Nephron progenitor cell (in vitro differentiated cells): ENCODE data around the gene TTC12.

Experiments
- DNase-seq: peaks from one replicate; pipeline ENCODE4 v3.0.0; 2021
- H3K27ac Mint-ChIP-seq: 2 replicates; pipeline ENCODE4 v1.8.0; 2021; ENCODE audit warnings: mild to moderate bottlenecking, moderate library complexity, mixed read lengths
- H3K27me3 Mint-ChIP-seq: 2 replicates; pipeline ENCODE4 v1.8.0; 2021; ENCODE audit warnings: mild to moderate bottlenecking, low read depth, mixed read lengths; ENCODE audit not compliant: poor library complexity
- H3K36me3 Mint-ChIP-seq: 2 replicates; pipeline ENCODE4 v1.8.0; 2021; ENCODE audit warnings: low read depth, mixed read lengths
- H3K4me1 Mint-ChIP-seq: 2 replicates; pipeline ENCODE4 v1.8.0; 2021; ENCODE audit warnings: mixed read lengths
- H3K4me3 Mint-ChIP-seq: 2 replicates; pipeline ENCODE4 v1.8.0; 2021; ENCODE audit warnings: mild to moderate bottlenecking, moderate library complexity, mixed read lengths
- H3K9me3 Mint-ChIP-seq: 2 replicates; pipeline ENCODE4 v1.8.0; 2021; ENCODE audit warnings: mild to moderate bottlenecking, moderate library complexity, mixed read lengths
- TF ChIP-seq, protein P1 (sequence below): fragments of 200-600 bp; sonication (generic); IDR thresholded peaks from 2 replicates; pipeline ENCODE4 v1.5.0; 2021; ENCODE audit warnings: antibody characterized with exemption

TTC12 gene

DNA sequence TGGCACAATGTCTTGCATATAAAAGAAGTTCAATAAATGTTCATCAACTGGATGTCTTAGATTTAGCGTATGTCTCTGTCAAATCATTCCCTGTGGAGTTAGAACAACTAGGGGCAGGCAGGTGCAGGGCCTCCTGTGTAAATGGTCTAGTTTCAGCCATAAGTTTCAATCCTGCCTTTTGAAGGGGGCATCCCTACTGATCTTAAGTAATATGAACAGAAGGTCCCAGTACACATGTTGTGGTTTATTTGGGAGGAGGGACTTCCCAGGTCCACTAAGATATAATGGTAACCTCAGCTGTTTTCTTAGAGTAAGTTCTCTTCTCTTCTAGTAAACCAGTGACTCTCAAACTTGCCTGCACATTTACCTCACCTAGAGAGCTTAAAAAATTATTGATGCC, 19.8 kb downstream of the TTC12 start:
- Mint-ChIP-seq H3K4me1 (peaks cover 32% of the 10 kb centered on the region), H3K9me3 (no peaks in the 10 kb centered on the region), H3K4me3 (no peak overlapping the region), H3K36me3 (peaks cover 51% of the 10 kb centered on the region), H3K27me3 (peaks cover 5% of the 10 kb centered on the region), H3K27ac (no peak overlapping the region)
- no peak for DNase-seq
- TF ChIP-seq, protein P1, sequence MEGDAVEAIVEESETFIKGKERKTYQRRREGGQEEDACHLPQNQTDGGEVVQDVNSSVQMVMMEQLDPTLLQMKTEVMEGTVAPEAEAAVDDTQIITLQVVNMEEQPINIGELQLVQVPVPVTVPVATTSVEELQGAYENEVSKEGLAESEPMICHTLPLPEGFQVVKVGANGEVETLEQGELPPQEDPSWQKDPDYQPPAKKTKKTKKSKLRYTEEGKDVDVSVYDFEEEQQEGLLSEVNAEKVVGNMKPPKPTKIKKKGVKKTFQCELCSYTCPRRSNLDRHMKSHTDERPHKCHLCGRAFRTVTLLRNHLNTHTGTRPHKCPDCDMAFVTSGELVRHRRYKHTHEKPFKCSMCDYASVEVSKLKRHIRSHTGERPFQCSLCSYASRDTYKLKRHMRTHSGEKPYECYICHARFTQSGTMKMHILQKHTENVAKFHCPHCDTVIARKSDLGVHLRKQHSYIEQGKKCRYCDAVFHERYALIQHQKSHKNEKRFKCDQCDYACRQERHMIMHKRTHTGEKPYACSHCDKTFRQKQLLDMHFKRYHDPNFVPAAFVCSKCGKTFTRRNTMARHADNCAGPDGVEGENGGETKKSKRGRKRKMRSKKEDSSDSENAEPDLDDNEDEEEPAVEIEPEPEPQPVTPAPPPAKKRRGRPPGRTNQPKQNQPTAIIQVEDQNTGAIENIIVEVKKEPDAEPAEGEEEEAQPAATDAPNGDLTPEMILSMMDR: no peak

DNA sequence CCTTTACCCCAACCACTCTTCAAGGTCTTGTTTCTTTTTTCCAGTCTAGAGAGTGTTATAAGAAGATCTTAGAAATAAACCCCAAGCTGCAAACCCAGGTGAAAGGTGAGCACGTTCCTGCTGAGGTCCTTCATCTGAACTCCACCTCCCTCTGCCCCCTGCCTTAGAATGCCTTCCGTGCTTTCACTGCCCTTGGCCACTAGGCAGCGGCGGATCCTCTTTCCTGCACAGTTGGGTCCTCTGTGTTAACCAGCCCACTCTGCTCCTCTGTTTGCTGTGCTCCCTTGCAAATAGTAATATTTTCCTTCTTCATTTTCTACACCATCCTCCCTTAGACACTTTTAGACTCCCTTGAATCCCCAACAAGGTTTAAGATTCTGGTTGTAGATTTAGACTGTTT, 24.3 kb downstream of the TTC12 start:
- no peaks in the 10 kb centered on the region for H3K4me1 Mint-ChIP-seq
- H3K27ac Mint-ChIP-seq: peak overlapping the region; percentile 71
- H3K27me3 Mint-ChIP-seq: peaks cover 8% of the 10 kb centered on the region
- H3K9me3 Mint-ChIP-seq: no peaks in the 10 kb centered on the region
- no peak overlapping the region for H3K4me3 Mint-ChIP-seq
- TF ChIP-seq, protein P1: no peak
- DNase-seq: no peak
- H3K36me3 Mint-ChIP-seq: peaks cover 57% of the 10 kb centered on the region

DNA sequence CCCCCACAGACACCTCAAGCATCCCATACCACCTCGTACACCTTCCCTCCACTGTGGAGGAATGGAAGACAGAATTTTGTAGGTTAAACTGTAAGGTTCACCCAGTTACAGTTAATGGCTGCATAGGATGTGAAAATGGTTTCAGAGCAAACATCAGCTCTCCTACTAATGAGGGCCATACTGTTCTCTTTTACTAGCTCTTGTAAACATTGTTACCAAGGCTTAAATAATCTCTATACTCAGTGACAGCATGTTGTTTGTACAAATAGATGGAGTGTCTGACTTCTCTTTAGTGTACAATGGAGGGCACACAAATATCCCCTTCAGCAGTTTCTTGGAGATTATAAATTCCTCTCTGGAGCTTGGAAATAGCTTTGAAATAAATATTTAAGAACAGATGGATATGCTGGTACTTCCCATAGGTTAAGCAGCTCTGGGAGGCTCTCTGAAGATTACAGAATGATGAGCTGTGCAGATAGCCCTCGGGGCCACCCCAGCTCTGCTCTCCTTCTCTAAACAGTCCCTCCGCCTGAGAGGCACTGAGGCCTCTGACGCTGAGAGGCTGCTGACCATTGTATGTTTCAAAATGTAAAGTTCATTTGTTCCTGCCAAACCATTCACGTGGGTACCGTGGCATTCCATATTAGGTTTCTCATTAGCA, 25.7 kb downstream of the TTC12 start:
- Mint-ChIP-seq H3K9me3 (no peaks in the 10 kb centered on the region), H3K36me3 (peaks cover 65% of the 10 kb centered on the region), H3K27me3 (peaks cover 8% of the 10 kb centered on the region), H3K4me3 (no peak overlapping the region), H3K27ac (no peak overlapping the region), H3K4me1 (no peaks in the 10 kb centered on the region)
- no peak for DNase-seq
- TF ChIP-seq, protein P1: no peak

DNA sequence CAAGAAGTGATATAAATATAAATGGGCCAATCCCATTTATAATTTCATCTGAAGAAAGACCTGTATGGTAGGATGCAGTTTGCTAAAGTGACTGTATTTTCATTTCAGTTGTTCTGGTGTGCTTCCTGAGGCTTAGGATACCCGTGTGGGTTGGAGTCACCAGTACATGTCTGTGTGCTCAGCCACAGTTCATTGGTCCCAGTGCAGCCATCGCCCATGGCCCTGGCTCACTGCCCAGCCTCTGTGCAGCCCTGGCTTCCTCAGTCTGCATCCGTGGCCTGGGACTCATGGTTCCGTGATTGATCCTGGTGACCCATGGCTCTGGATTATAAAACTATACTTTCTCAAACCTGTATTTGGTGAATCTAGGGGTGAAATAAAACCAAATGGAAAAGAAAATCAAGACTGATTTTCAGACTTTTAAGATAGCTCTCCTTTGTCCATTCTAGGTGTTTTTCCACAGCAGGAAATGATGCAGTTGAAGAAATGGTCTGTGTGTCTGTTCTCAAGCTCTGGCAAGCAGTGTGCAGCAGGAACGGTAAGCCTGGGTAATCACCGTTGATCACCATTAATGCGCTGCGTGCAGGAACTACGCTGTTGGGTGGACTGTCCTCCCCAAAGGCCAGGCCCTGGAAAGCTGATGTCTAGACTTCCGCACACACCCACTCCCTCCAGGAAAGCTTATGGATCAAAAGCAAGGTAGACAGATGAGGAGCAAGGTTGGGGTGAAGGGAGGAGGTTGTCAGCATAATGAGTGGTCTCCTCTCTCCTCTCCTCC, 27.2 kb downstream of the TTC12 start:
- Mint-ChIP-seq H3K4me3 (no peak overlapping the region), H3K27me3 (peaks cover 5% of the 10 kb centered on the region), H3K9me3 (no peaks in the 10 kb centered on the region), H3K4me1 (peaks cover 4% of the 10 kb centered on the region), H3K27ac (no peak overlapping the region), H3K36me3 (peaks cover 50% of the 10 kb centered on the region)
- TF ChIP-seq, protein P1: no peak
- DNase-seq: no peak

DNA sequence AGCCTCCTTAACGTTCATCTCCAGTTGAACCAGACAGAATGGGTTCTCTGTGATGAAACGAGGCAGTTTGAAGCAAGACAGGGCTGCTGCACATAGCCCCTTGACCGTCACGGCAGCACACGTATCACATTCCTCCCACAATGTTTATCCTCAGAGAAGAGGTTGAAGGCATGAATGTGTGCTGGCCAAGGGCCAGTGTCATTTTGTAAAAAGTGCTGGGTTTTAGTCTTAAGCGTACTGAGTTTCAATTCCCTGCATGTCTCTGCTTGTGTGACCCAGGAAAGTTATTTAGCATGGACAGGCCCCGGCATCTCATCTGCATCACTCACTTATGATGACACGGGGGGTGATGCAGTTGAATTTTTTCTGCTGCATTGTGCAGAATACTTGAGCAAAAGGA, 31.6 kb downstream of the TTC12 start:
- no peak overlapping the region for H3K4me3 Mint-ChIP-seq
- peaks cover 3% of the 10 kb centered on the region for H3K27me3 Mint-ChIP-seq
- no peak overlapping the region for H3K27ac Mint-ChIP-seq
- DNase-seq: no peak
- H3K4me1 Mint-ChIP-seq: peaks cover 12% of the 10 kb centered on the region
- no peaks in the 10 kb centered on the region for H3K9me3 Mint-ChIP-seq
- TF ChIP-seq, protein P1: no peak
- peaks cover 26% of the 10 kb centered on the region for H3K36me3 Mint-ChIP-seq

DNA sequence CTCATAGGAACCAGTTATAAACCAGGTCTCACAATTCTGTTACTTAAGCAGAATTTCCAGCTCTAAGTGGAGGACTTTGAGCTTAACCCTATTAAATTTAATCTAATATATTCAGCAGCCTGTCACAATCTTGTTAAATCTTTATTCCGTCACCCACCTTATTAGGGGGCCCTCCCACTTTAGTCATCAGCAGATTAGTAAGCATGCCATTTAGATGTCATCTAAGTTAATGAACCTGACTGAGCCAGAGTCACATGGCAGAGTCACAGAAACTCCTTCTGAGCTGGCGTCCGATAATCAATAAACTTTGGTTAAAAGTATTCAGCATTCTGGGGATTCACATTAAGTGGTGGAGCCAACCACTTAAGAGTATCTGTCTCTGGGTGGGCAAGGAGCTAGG, 35.1 kb downstream of the TTC12 start:
- TF ChIP-seq, protein P1: no peak
- Mint-ChIP-seq H3K27ac (no peak overlapping the region), H3K4me3 (no peak overlapping the region), H3K27me3 (no peaks in the 10 kb centered on the region), H3K36me3 (peaks cover 29% of the 10 kb centered on the region), H3K9me3 (peaks cover 6% of the 10 kb centered on the region), H3K4me1 (peaks cover 17% of the 10 kb centered on the region)
- DNase-seq: no peak
